Glutamatergic neuron (in vitro differentiated cells): ENCODE data around the gene PSME3. TPM values are rescaled to one million over a fixed set of nuclear protein-coding genes. Genes with fewer than 3 reads are reported as not detected.
"Not testable (repeated sequence)": the region's sequence is repeated elsewhere in the genome, so short reads cannot be mapped to it uniquely, and the experiment has no call there.

Experiments used
- DNase-seq: peaks from one replicate; pipeline ENCODE4 v3.0.0; 2022
- H3K27ac Mint-ChIP-seq: one replicate; pipeline ENCODE4 v1.8.0; 2020; ENCODE audit warnings: mild to moderate bottlenecking, mixed read lengths, inconsistent platforms; ENCODE audit not compliant: unreplicated experiment
- H3K27me3 Mint-ChIP-seq: one replicate; pipeline ENCODE4 v1.8.0; 2020; ENCODE audit warnings: mild to moderate bottlenecking, moderate library complexity, mixed read lengths, inconsistent platforms; ENCODE audit not compliant: unreplicated experiment
- H3K36me3 Mint-ChIP-seq: one replicate; pipeline ENCODE4 v1.8.0; 2020; ENCODE audit warnings: mild to moderate bottlenecking, mixed read lengths, inconsistent platforms; ENCODE audit not compliant: unreplicated experiment
- H3K4me1 Mint-ChIP-seq: one replicate; pipeline ENCODE4 v1.8.0; 2020; ENCODE audit warnings: mild to moderate bottlenecking, low read depth, mixed read lengths, inconsistent platforms; ENCODE audit not compliant: unreplicated experiment
- H3K4me3 Mint-ChIP-seq: one replicate; pipeline ENCODE4 v1.8.0; 2020; ENCODE audit warnings: mild to moderate bottlenecking, mixed read lengths, inconsistent platforms; ENCODE audit not compliant: unreplicated experiment
- H3K9me3 Mint-ChIP-seq: one replicate; pipeline ENCODE4 v1.8.0; 2020; ENCODE audit warnings: mild to moderate bottlenecking, moderate library complexity, mixed read lengths, inconsistent platforms; ENCODE audit not compliant: unreplicated experiment
- total RNA-seq: library from RNA; stranded (reverse); fragmentation: NEBNext Ultra II Directional; extraction: Animal tissue kit (Norgen Biotek cat#: 25700); gene quantifications from one replicate; pipeline ENCODE4 v1.2.1, GENCODE V29; 2021; ENCODE audit not compliant: unreplicated experiment
- TF ChIP-seq, protein P1 (sequence below): fragments of 200-600 bp; sonication (generic); IDR thresholded peaks from one replicate; pipeline ENCODE4 v1.5.0; 2021; ENCODE audit not compliant: partially characterized antibody, unreplicated experiment

PSME3 gene
- total RNA-seq, 1 donor from 2014 or later, result 127 TPM

DNA sequence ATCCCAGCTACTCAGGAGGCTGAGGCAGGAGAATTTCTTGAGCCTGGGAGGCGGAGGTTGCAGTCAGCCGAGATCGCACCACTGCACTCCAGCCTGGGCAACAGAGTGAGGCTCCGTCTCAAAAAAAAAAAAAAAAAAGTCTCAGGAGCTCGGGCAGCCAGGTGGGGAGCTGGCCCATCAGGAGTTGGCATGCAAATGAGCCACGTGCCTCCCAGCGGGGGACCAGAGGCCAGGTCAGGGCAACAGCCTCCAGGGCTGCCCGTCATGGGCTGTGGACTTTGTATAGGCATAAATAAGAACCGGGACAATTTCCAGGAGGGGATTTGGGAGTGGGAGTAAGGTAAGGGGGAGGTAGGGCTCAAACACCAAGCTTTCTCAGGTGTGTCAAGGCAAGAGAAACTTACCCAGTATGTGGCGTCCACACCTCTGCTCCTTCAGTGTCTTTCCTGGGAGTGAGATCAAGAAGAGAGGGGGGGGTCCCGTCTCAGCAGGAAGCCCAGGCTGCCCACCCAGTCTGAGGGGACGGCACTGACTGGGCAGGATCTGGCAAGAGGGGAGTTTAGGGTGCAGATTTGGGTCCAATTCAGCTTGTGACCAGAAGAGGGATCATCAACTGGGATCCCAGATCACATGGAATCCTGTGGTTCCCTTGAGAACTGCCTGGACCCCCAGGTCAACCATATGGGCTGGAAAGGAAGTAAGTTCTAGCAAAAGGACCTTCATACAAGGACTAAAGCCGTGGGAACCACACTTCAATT lies 45.1 kb downstream of the PSME3 start:
- Mint-ChIP-seq H3K27ac (no peak overlapping the region), H3K9me3 (no peaks in the 10 kb centered on the region), H3K36me3 (no peaks in the 10 kb centered on the region), H3K27me3 (peaks cover 5% of the 10 kb centered on the region), H3K4me3 (no peak overlapping the region), H3K4me1 (no peaks in the 10 kb centered on the region)
- TF ChIP-seq, protein P1, sequence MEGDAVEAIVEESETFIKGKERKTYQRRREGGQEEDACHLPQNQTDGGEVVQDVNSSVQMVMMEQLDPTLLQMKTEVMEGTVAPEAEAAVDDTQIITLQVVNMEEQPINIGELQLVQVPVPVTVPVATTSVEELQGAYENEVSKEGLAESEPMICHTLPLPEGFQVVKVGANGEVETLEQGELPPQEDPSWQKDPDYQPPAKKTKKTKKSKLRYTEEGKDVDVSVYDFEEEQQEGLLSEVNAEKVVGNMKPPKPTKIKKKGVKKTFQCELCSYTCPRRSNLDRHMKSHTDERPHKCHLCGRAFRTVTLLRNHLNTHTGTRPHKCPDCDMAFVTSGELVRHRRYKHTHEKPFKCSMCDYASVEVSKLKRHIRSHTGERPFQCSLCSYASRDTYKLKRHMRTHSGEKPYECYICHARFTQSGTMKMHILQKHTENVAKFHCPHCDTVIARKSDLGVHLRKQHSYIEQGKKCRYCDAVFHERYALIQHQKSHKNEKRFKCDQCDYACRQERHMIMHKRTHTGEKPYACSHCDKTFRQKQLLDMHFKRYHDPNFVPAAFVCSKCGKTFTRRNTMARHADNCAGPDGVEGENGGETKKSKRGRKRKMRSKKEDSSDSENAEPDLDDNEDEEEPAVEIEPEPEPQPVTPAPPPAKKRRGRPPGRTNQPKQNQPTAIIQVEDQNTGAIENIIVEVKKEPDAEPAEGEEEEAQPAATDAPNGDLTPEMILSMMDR, result no peak
- no peak for DNase-seq

DNA sequence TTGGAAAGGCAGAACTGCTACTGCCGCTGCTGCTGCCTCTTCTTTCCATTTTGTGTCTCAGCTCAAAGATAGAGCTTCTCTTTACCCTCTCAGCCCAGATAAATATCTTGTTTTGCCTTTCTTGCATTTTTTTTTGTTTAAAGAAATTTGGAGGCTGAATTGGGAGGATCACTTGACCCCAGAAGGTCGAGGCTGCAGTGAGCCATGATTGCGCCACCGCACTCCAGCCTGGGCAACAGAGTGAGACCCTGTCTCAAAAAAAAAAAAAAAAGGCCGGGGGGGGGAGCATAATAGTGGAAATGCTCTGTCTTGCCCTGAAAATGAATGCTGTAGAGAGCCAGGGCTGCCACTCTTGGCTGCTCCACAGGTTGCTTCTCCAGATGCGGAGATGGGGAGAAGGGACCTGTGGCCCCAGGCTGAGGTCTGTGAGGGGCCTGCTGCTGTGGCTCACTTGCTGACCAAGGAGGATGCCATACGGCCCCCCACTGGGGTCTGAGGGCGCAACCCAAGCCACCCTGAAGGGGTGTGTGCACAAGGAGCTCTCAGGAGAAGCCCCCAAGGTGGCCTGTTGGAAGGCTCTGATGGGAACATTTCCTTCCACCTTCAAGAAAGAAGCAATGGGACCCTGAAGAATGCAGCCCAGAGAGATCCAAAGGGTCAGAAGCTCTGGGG lies 45.9 kb downstream of the PSME3 start:
- Mint-ChIP-seq H3K27me3 (peaks cover 5% of the 10 kb centered on the region), H3K4me1 (no peaks in the 10 kb centered on the region), H3K4me3 (no peak overlapping the region), H3K9me3 (no peaks in the 10 kb centered on the region), H3K36me3 (no peaks in the 10 kb centered on the region), H3K27ac (no peak overlapping the region)
- no peak for DNase-seq
- TF ChIP-seq, protein P1, result no peak

DNA sequence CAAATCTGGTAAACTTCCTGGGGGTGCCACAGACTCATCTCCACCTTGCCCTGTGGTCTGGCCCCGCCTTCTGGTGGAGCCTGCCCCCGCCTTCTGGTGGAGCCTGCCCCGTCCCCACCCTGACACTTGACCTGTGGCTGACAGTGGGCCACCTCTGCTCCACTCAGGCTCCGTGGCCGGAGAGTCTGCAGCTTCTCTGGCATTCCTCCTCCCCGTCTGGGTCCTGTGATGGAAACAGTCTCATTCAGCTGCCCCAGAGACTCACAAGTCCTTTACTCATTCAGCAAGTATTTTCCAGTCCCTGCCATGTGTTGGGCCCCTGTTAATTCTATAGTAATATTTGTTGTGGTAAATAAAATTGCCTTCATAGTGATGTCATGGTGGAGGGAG lies 46.4 kb downstream of the PSME3 start:
- H3K36me3 Mint-ChIP-seq, result no peaks in the 10 kb centered on the region
- H3K4me1 Mint-ChIP-seq, result no peaks in the 10 kb centered on the region
- peaks cover 5% of the 10 kb centered on the region for H3K27me3 Mint-ChIP-seq
- TF ChIP-seq, protein P1, result no peak
- no peak overlapping the region for H3K27ac Mint-ChIP-seq
- H3K4me3 Mint-ChIP-seq, result no peak overlapping the region
- DNase-seq, result no peak
- no peaks in the 10 kb centered on the region for H3K9me3 Mint-ChIP-seq

DNA sequence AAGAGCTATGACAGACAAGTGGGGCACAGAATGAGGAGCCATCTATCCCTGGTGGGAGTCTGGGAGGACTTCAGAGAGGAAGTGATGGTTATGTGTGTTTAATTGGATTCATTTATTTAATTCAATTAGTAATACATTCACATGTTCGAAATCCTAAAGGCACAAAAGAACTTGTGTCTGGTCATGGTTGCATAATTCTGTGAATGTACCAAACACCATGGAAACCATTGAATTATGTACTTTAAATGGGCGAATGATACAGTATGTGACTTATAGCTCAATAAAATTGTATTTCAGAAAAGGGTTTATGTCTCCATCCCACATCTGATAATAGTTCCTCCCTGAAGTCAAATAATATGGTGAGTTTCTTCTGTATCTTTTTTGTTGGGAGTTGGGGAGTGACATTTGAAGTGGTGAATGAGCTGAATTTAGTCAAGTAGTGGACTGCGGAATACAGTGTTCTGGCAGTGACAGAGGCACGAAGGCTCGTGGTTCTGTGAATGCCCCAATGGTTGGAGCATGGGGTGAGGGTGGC lies 47.6 kb downstream of the PSME3 start:
- H3K9me3 Mint-ChIP-seq, result no peaks in the 10 kb centered on the region
- DNase-seq, result no peak
- no peaks in the 10 kb centered on the region for H3K36me3 Mint-ChIP-seq
- no peaks in the 10 kb centered on the region for H3K4me1 Mint-ChIP-seq
- H3K27ac Mint-ChIP-seq, result no peak overlapping the region
- H3K4me3 Mint-ChIP-seq, result no peak overlapping the region
- TF ChIP-seq, protein P1, result no peak
- peaks cover 5% of the 10 kb centered on the region for H3K27me3 Mint-ChIP-seq

DNA sequence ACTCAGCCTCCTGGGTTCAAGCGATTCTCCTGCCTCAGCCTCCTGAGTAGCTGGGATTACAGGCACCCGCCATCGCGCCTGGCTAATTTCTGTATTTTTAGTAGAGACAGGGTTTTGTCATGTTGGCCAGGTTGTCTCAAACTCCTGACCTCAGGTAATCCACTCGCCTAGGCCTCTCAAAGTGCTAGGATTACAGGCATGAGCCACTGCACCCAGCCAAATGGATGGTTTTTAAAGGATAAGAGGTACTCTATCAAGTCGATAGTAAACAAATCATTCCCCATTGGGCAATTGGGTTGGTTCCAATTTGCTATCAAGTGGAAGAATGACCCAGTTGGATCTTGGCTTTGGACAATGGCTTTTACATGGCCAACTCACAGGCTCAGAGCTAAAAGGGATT lies 48.5 kb downstream of the PSME3 start:
- H3K27me3 Mint-ChIP-seq, H3K4me1 Mint-ChIP-seq, H3K4me3 Mint-ChIP-seq, DNase-seq, H3K27ac Mint-ChIP-seq, H3K36me3 Mint-ChIP-seq, H3K9me3 Mint-ChIP-seq: not testable (repeated sequence)
